Daoy (cell line): ENCODE measurements around the gene CAMSAP2. TPM values are rescaled to one million over a fixed set of nuclear protein-coding genes. Genes with fewer than 3 reads are reported as not detected.

ENCODE experiments used
- DNase-seq: peaks from one replicate; pipeline ENCODE4 v3.0.0-alpha.2; 2015; ENCODE audit warnings: low read depth
- total RNA-seq: library from RNA; depleted of rRNA; stranded (reverse); fragments of >200 nt; shearing (Covaris generic); gene quantifications from 2 replicates; pipeline ENCODE4 v1.2.3, GENCODE V29; 2014

CAMSAP2 gene
- total RNA-seq, 1 experiment from 2014 or later, result 23.5 TPM

- no peak for DNase-seq
These were observed 144.4 kb downstream of the CAMSAP2 start for GRCh38 chr1:200883118-200883517.

GRCh38 chr1:200885623-200886402, 147.1 kb downstream of the CAMSAP2 start:
- no peak for DNase-seq

- DNase-seq, result no peak
These were observed 147.9 kb downstream of the CAMSAP2 start for GRCh38 chr1:200886594-200886993.

GRCh38 chr1:200887036-200887435, 148.3 kb downstream of the CAMSAP2 start:
- DNase-seq, result no peak

GRCh38 chr1:200887772-200888348, 149.2 kb downstream of the CAMSAP2 start:
- no peak for DNase-seq

- DNase-seq, result peak; percentile 87
These were observed 149.7 kb downstream of the CAMSAP2 start for GRCh38 chr1:200888349-200888838.

GRCh38 chr1:200889571-200889970, 150.9 kb downstream of the CAMSAP2 start:
- no peak for DNase-seq

- no peak for DNase-seq
These were observed 151.3 kb downstream of the CAMSAP2 start for GRCh38 chr1:200890027-200890426.

GRCh38 chr1:200890818-200891773, 152.4 kb downstream of the CAMSAP2 start:
- DNase-seq, result peak; percentile 74

GRCh38 chr1:200891774-200892157, 153.1 kb downstream of the CAMSAP2 start:
- DNase-seq, result no peak

- no peak for DNase-seq
These were observed 153.9 kb downstream of the CAMSAP2 start for GRCh38 chr1:200892546-200892945.

- DNase-seq, result no peak
These were observed 154.3 kb downstream of the CAMSAP2 start for GRCh38 chr1:200892958-200893357.

GRCh38 chr1:200893411-200893901, 154.8 kb downstream of the CAMSAP2 start:
- DNase-seq, result no peak

GRCh38 chr1:200894712-200895442, 156.2 kb downstream of the CAMSAP2 start, which contains the start of gene INAVA:
Gene INAVA, plus strand, starts transcription at chr1:200894900. Its CDS starts 3,501 bp downstream, at chr1:200898401.
- DNase-seq, result no peak

- no peak for DNase-seq
These were observed 156.7 kb downstream of the CAMSAP2 start for GRCh38 chr1:200895443-200895789.

GRCh38 chr1:200895801-200896530, 157.3 kb downstream of the CAMSAP2 start:
- DNase-seq, result no peak

GRCh38 chr1:200896531-200897196, 158.0 kb downstream of the CAMSAP2 start:
- peak; percentile 82 for DNase-seq

- no peak for DNase-seq
These were observed 158.6 kb downstream of the CAMSAP2 start for GRCh38 chr1:200897259-200897658.

- DNase-seq, result no peak
These were observed 160.3 kb downstream of the CAMSAP2 start for GRCh38 chr1:200899015-200899386.

- DNase-seq, result no peak
These were observed 160.8 kb downstream of the CAMSAP2 start for GRCh38 chr1:200899451-200899915.
